ENCODE measurements around the gene SPATA31D1.

The SPATA31D1 gene

DNA sequence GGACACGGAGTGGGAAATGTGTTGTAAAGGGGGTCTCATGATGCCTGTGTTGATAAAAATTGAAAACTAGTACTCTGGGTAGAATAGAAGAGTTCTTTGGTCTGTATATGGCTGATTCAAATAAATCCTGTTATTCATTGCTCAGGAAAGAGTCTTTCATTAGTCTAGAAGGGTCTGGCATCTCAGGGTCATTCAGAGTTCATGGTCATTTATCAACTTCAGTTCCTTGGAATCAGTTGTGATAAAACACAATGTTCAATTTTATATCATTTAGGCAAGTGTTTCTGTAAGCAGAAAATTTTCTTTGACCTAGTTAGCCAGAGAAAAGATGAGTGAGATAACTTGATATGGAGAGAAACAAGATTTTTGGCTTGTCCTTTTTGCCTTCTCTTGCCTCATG lies 36.3 kb downstream of the SPATA31D1 start:
- no peak for DNase-seq

GRCh38 chr9:82031538-82032280 lies 43.1 kb downstream of the SPATA31D1 start:
- DNase-seq = no peak

DNA sequence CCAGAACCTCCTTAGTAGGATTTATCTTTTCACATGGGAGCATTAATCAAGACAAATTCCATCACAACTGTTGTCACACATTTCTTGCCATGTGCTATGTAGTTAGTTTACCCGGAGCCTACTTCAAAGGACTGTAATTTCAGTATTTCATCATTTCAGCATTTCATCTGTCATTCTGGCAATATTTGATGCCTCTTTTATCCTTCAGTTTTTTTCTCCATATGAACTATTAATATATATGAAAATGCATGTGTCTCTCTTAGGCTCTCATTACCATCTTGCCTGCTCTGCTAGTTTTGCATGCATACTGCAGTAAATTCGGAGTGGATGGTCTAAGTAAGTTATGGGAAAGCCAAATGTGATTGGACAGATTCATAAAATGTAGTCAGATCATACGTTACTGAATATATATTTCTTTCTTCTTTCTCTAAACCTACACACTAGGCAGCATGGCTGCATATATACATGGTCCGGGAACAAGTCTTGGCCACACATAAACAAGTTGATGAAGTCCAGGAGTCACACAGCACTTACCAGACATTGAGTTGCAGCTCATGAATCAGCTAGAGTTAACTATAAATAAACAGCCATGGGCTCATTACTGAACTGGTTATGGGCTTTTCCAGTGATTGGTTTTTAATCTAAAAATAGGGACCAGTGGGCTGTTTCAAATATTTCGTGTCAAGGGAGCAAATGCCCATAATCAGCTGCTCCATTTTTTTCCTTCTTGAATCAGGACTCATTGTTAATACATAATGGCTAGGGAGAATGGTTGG lies 46.6 kb downstream of the SPATA31D1 start:
- no peak for DNase-seq

DNA sequence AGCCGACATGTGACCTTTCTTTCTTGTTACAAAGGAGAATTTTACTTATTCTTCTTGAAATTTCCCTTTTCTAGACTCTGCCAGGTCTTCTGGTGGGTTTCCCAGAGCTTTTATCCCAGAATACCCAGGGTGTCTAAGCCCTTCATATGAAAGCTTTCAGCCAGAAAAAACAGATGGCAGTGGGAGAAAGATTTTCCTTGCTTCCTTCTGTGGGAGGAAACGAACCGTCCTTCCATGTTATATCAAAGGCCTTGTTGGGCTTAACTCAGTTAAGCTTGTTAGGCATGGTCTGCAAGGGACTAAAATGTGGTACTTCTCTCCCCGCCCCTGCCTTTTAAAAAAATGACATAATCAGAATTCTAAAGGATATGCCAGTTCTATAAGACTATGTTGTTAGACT lies 47.5 kb downstream of the SPATA31D1 start:
- DNase-seq = no peak

GRCh38 chr9:82037126-82037525 lies 48.6 kb downstream of the SPATA31D1 start:
- no peak for DNase-seq

DNA sequence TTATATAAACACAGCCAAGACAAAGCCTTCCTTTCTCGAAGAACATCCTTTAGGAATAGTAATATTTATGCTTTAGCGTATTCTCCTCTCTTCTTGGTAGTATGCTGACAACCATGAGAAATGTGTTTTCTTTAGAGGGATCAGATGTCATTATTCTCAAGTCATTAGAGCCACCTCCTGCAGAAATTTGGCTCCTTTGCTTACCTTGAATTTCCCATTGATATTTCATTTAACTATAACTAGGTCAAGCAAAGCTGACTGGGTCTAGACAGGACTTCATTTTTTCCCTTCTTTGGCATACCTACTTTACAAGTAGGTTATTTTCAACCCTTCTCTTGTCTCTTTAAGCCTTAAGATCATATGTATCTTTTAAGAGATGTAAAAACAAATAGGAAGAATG lies 50.3 kb downstream of the SPATA31D1 start:
- no peak for DNase-seq

Data from cortex of kidney (tissue), 1 donor.